NCI-H524 (cell line): ENCODE measurements around the gene PSMD5.
"Not testable (repeated sequence)": the region's sequence is repeated elsewhere in the genome, so short reads cannot be mapped to it uniquely, and the experiment has no call there.

ENCODE experiments used
- DNase-seq, 2 experiments: peaks; one replicate each; lab custom pipeline; 2025; lab: John Stamatoyannopoulos, UW

Gene PSMD5

DNA sequence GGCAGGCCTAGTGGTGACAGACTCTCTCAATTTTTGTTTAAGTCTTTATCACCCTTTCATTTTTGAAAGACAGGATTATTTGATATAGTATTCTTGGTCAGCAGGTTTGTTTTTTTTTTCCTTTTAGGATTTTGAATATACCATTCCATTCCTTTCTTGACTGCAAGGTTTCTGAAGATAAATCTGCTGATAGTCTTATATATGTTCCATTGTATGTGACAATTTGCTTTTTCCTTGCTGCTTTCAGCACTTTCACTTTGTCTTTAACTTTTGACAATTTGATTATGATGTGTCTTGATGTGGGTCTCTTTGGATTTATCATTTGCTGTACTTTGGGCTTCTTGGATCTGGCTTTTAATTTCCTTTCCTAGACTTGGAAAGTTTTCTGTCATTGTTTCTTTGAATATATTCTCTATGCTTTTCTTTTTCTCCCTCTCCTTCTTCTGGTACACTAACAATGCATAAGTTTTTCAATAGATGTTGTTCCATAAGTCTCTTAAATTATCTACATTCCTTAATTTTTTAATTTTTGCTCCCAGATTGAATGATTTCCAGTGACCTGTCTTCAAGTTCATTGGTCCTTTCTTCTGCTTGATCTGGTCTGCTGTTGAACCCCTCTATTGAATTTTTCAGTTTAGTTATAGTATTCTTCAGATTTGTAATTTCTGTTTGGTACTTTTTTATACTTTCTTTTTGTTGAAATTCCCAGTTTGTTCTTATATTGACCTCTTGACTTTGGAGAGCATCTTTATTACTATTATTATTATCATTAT lies 34.9 kb downstream of the PSMD5 start:
- no peak for DNase-seq

DNA sequence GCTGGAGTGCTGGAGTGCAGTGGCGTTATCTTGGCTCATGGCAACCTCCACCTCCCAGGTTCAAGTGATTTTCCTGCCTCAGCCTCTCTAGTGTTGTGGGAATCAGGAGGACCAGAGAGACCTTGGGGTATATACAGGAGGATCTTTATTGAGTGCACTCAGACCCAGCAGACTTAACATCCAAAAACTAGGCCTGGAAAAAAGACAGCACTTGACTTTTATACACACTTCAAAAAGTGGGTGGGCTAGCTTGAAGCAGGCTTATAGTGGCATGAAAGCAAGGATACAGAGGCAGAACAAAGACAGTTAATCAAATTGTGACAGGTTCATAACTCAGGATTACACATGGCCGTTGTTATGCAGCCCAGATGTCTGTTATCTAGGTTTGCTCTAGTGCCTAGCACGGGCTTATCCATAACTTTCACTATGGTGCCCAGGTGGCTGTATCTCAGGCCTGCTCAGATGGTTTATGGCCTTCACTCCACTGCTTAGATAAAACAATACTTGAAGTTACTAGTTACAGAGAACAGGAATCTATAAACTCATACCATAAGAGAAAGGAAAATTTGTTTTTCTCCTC lies 37.8 kb downstream of the PSMD5 start:
- DNase-seq: not testable (repeated sequence)

DNA sequence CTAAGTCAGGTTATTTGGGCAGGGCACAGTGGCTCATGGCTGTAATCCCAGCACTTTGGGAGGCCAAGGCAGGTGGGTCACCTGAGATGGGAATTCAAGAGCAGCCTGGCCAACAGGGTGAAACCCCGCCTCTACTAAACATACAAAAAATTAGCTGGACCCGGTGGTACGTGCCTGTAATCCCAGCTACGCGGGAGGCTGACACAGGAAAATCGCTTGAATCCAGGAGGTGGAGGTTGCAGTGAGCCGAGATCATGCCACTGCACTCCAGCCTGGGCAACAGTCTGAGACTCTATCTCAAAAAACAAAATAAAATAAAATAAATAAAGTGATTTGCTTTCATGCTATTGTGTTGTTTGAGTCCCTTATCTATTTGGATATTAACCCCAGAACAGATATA lies 41.3 kb downstream of the PSMD5 start:
- DNase-seq: no peak

DNA sequence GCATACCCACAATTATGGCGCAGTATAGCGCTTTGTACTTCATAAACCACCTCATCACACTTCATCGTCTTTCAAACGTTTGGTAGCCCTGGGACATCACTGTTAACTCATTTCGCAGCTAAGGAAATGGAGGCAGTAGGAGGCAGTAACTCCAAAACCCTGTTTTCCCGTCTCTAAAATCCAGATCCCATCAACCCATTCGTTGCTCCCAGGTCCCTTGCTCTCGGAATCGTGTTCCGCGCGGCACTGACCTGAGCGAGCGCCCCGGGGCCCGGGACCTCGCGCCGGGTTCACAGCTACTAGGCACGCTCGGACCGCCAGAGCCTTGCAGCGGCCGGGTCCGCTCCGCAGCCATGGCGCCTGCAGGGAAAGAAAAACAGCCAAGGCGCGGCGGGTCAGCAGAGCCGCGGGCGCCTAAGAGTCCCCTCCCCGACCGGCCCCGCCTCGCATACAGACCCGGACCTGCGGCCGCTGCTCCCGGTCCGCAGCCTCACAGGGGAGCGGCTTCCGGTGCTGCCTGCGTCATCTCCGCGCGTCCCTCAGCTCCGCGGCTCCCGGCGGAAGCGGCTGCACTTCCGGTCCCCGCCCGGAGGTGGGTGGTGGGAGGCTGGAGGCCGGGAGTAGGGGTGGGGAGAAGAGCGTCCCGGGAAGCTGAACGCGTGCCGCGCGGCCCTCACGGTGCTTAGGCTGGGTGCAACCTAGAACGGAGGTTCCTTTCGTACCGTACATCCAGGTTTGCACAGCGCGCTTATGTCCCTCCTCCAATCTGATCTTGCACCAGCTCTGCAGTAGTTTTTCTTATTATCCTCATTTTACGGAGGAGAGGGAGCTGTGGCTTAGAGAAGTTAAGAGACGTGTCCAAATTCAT lies 49.6 kb downstream of the PSMD5 start, which contains the start of gene FBXW2:
TSS of gene FBXW2 (minus strand) at position 519 of the 868 bp plus-strand sequence. CDS start 5,158 bp downstream, outside the sequence.
- DNase-seq: peak; percentile 91 to 92

DNA sequence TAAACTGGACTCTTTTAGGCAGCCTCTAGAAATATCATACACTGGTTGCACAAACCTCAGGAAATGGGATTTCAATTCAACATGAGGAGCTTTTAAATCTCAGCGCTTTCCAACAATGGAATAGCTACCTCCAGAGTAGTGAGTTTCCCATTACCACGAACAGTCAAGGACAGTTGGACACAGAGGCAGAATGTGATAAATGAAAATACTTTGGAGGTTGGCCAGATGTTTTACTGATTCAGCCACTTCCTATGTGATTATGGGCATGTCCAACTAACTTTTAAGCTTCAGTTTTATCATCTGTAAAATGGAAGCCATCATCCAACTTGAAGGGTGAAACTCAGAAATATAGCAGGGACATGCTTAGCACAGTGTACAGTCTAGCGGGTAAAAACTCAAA lies 51.6 kb downstream of the PSMD5 start:
- DNase-seq: no peak

DNA sequence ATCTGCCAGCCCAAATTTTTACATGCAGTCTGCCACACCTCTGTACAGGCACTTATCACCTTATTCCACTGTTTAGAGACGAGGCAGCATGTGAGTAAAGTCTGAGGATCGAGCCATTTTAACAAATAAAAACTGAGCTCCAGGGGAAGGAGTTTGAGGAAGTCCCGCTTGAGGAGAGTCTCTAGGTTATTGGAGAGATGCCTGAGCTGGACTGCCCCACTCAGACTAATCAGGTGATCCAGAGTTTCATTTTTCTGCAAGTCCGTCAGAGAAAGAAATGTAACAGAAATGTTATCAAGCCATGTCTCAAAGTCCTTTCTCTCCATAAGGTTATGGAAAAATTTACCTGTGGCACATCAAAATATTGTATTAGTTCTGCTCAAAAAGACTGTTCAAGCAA lies 54.8 kb downstream of the PSMD5 start:
- no peak for DNase-seq

DNA sequence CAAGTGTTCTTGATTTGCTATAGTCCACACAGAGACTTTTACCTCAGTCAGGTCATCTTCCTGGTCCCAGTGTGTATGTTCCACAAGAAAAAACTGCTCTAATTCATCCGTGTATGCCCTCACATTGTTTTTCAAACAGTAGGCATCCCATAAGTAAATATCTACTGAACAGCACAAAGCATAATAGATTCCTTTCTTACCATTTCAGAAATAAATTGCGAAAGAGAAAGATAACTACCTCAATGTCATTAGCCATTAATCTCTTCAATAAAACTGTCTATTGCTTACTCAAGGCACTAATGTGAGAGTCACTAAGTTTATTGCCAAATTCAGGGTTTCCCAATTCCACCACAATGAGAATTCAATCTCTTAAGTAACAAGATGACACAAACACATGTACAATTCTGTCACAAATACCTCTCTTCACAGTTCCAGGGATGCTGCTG lies 59.1 kb downstream of the PSMD5 start:
- no peak for DNase-seq

DNA sequence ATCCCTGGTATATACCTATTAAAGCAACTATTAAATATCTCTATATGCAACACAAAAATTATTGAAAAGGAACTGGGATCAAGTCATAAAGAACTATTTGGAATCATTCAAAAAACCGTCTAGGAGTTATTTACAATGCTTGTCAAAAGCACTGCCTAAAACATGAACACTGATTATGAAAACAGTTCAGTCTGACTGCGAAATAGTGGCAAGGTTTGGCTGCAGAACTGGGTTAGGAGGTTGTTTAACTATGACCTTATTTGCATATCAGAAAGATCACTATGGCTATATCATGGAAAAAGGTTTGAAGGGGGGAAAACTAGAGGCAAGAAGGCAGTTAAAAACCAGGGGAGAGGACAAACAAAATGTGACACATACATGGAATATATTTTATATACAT lies 61.5 kb downstream of the PSMD5 start:
- no peak for DNase-seq

DNA sequence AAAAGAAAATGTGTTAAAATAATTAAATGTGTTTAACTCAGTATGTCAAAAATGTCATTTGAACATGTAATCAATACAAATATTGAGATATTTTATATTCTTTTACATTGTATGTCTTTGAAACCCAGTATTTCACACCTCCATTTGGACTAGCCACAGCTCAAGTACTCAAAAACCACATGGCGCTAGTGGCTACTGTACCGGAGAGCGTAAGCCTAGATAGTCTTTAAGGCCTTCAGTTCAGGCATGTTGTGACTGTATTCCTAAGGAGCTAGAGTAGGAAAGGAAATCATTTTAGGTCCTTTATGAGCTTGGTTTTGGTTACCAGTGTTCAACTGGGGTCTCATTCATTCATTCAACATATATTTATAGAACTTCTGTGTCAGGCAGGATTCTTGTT lies 62.4 kb downstream of the PSMD5 start:
- DNase-seq: no peak

DNA sequence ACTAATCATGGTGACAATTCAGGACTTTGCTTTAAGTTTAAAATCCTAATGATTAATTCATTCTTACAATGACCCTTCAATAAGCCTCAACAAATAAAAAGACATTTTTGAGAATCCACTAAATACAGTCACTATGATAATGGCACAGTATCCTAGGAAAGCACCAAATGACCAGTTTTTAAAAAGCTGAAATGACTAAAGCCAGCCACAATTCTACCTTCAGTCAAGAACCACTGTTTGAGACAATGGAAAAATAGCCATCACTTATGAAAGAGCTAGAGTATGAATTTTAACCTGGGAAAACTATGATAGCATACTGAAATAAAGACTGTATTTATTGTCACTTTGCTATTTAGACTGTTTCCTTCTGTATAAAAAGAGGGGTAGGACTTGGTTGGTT lies 63.5 kb downstream of the PSMD5 start:
- no peak for DNase-seq

DNA sequence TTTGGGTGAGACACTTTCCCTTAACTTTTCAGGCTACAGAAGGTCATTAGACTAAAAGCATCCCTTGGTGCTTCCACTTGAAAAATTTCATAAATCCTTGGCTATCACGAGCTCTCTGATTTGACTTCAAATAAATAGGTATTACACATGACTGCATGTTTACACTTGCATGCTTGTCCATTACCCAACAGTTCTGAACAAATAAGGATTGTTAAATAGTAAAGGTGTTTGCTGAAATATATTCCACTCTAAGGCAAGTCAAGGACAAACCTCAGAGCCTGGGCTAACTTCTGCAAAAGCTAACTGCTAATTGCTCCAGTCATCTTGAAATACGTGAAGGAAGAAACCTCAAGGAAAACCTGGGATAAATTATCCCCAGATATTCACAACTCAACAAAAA lies 64.0 kb downstream of the PSMD5 start:
- no peak for DNase-seq

DNA sequence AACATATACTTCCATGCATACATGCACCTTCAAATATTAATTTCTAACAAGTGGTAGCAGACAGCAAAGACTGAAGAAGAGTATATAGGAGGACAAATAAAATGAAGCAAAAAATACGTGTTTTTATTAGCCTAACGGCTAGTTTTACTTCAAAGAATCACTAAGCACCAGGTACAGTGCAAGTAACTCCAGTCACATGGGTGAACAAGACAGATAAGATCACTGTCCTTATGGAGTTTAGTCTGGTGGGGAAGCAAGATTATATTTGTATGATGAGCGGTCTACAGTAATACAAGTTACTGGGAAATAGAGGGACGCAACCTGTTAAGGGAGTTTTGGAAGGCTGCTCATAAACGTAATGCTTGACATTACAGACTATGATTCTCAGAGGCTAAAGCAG lies 65.5 kb downstream of the PSMD5 start:
- DNase-seq: no peak

DNA sequence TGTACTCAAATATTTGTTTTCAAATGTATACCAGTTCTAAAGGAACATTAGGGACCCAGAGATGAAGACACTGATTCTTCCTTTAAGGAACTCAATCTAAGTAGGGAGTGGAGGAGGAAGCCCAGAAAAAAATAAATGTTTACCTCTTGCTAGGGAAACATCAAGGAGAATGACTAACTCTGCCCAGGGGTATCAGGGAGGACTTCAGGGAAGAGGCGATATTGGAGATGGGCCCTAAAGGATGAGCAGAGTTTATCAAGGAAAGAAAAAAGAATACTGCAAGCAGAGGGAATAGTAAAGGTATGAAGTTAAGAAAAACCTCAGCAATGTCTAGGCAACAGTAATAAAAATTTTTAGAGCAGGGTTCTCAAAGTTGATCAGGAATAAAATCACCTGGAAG lies 65.9 kb downstream of the PSMD5 start:
- no peak for DNase-seq

DNA sequence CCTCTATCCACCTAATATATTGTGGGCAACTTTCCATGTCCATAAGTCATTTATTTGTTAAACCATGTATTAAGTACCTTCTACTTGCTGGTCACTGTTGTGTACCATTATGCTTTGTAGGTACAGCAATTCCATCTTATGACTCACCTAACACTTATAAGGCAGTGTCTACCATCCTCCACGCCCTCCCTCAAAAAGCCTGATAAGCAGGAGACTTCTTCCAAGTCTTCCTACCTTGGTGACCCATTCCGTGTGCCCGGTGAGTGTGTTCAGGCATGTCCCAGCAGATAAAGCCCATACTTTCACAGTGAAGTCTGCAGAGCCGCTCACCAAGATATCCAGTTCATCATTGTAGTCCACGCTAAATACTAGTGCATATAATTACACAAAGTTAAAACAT lies 66.9 kb downstream of the PSMD5 start:
- DNase-seq: no peak

DNA sequence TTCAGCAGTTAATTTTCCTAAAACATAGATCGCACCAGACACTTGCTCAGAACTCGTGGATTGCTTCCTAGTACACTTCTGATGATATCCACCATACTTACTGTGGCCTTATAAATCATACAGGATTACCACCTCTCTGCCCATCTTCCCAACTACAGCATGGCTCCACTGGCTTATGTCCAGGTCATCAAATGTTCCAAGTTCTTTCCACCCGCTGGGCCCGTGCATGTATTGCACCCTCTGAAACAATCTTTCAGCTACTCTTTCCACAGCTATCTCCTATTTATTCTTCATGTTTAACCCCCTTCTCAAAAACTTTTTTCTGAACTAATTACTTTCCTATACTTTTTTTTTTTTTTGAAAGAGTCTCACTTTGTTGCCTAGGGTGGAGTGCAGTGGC lies 68.0 kb downstream of the PSMD5 start:
- DNase-seq: no peak

DNA sequence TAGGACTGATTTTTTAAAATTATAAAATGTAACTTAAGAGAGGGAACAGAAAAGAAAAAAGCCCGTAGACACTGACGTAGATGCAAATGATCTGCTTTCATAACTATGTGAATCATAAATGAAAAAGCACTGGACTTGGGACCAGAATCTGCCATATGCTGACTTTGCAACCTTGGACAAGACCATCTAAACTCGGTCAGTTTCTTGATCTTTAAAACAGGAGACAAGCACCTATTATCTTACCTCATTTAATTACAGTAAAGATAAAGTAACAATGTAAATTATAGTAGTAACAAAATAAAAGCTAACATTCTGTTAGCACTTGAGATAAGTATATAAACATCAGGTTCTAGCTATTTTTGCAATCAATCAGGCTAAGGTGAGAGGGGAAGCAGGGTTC lies 69.5 kb downstream of the PSMD5 start:
- DNase-seq: no peak

DNA sequence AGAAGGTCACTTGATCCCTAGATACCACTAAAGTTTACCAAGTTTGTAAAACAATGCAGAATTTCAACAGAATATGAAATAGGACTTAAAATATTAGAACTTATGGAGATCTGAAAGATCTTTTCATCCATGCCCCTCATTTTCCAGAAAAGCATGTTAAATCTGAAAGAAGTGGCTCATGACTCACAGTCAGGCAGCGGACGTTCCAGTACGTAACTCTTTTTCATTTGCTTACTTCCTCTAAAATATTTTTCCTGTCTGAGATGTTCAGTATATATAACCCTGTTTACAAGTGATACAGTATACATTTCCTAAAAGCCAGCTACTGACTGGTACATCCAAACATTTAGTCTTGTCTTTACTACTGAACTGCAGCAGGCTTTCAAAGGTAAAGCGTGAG lies 71.8 kb downstream of the PSMD5 start:
- DNase-seq: no peak

DNA sequence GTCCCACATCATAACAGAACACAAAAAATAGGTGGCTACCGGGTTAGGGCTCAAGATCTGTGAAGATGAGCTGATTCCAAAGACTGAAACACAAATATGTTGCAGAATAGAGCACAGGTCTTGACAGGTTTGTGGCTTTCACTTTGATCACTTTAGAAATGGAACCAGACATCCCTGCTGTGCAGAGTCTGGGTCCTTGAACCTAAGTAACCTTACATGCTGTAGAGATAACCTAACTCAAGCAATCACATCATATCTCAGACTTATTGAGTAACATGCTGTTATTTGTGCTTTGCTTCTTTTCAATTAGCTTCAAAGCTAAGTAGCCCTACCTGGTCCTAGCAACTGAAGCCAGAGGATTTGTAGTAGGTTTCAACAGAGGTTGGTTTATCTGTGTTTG lies 73.8 kb downstream of the PSMD5 start:
- DNase-seq: no peak

DNA sequence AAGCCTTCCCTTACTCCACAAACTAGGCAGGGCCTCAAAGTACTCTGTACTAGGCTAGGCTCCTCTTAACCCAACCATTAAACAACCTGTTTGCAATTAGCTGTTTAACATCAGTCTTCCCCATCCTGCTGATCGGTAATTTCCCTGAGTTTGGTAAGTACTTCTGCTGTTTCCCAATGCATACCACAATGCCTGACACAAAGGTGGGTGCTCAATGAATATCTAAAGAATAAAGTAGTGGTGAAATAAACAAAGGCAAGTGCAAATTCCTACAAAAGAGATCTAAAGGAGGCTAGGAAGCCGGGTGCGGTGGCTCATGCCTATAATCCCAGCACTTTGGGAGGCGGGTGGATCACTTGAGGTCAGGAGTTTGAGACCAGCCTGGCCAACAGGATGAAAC lies 74.5 kb downstream of the PSMD5 start:
- DNase-seq: no peak

DNA sequence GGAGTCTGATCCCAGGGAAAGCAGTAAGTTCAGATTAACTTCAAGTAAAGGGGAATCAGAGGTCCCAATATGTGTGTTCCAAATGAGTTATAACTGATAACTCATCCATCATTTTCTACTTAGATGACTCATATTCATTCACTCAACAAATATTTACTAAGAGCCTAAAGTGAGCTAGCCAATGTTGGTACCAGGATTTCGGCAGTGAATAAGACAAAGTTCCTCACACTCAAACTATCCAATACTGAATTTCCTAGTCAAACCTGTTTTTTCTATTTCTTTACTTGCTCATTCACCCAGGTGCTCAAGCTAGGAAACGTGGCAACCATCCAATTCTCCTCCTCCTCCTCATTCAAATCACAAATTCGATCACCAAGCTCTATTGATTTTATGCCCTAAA lies 75.3 kb downstream of the PSMD5 start:
- DNase-seq: no peak
